SKM-1 treated with dmso at 0.1 percent for 144 hours (cell line): ENCODE measurements around the gene ZSCAN22.
"Not testable (repeated sequence)": the region's sequence is repeated elsewhere in the genome, so short reads cannot be mapped to it uniquely, and the experiment has no call there.

Experiments used
- DNase-seq: peaks from one replicate; lab custom pipeline; 2025; ENCODE audit not compliant: unreplicated experiment; lab: John Stamatoyannopoulos, UW

Gene ZSCAN22

DNA sequence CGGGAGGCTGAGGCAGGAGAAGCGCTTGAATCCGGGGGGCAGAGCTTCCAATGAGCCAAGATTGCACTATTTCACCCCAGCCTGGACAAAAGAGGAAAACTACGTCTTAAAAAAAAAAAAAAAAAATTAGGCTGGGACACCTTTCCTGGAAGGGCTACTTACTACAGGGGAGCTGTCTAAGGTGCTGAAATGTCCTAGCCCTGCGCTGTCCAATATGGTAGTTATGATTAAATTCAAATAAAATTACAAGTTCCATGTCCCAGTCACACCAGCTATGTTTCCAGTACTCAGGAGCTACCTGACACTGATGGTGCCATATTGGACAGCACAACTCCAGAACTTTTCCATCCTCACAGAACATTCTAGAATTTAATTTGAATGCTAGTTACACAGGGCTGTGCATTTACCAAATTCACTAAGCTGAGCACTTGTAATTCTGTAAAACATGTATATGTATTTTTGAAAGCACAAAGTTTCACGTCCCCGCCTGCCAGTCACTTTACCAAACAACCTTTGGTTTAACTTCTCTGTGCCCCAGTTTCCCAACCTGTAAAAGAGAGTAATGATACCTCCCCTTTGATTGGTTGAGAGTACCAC lies 9.2 kb upstream of the ZSCAN22 start:
- DNase-seq: no peak

DNA sequence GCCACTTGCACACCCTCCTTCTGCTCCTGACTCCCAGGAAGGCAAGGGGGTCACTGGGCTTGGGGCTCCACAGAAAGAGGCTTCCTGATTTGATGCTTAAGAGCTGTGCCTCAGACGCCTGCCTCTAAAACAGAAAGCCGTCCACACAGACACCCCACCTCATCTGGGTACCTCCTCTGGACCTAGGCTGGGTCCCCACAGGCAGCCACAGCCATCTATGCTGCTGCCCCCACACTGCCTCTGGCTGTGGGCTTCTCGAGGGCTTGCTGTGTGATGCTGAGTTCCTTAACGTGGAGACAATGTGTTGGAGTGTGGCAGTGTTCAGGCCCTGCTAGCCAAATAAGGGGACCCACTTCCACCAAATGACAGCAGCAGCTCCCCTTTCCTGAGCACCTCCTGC lies 8.5 kb upstream of the ZSCAN22 start:
- no peak for DNase-seq

DNA sequence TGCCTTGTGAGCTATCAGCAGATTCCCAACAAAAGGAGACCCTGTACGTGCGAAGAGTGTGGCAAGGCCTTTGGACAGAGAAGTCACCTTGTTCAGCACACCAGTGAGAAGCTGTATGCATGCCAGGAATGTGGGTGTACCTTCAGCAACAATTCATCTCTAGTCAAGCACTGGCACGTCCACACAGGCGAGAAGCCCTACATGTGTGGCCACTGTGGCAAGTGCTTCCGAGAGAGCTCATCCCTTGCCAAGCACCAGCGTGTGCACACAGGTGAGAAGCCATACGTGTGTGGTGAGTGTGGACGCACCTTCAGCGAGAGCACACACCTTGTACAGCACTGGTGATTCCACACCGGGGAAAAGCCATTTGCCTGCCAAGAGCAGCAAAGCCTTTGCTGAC lies 7.6 kb upstream of the ZSCAN22 start:
- DNase-seq: no peak

DNA sequence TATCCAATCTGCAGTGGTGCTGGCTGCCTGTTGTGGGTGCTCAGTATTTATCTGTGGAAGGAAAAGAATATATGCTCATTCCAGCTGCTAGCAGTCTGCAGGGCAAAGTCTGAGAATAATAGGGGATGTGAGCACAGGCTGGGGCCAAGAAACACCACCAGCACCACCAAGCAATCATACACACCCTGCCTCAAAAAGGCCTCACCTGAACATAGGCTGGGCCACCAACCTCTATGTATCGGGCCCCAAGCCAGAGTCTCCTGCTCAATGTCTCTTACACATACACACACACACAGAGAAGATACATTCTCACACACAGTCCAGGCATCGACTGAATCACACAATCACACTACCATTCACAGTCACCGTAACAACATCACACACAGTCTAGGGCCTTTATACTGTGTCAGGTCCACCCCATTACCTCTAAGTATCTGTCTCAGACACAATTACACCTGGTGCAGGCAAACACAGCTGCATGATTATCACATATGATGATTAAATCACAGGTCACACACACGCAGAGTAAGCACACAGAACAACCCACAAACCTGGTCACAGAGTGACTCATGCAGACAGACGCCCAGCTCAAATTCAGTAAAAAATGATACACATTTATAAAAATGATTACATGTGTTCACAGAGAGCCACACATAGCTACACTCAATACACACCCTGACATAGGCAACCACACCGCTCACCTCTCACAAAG lies 1.3 kb upstream of the ZSCAN22 start:
- no peak for DNase-seq

DNA sequence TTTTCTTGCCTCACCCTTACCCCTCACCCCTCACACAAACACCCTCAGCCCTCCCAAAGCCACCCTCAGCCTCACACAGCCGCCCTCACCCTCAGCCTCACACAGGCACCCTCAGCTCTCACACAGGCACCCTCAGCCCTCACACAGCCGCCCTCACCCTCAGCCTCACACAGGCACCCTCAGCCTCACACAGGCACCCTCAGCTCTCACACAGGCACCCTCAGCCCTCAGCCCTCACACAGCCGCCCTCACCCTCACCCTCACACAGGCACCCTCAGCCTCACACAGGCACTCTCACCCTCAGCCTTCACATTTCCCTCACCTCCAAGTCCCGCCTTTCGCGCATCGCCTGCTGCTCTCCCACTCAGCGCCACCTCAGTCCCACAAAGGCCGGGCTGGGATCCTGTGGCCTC lies 287 bp upstream of the ZSCAN22 start:
- no peak for DNase-seq

DNA sequence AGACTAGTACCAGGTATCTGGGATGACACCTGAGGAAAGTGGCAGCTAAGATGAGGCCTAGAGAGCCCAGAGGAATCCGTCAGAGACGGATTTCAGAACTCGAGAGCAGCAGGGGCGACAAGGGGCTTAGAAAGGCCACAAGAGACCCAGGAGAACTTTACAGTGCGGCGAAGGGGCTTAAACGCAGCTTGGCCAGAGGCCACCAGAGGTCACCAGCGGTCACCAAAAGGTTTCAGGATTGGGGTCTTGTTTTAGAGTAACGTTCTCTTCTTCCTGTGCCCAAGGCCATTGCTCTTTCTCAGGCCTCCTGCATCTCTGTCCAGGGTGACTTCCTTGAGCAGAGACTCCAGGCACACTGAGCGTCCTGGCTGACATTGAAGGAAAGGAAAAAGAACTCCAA lies 2.2 kb downstream of the ZSCAN22 start:
- no peak for DNase-seq

DNA sequence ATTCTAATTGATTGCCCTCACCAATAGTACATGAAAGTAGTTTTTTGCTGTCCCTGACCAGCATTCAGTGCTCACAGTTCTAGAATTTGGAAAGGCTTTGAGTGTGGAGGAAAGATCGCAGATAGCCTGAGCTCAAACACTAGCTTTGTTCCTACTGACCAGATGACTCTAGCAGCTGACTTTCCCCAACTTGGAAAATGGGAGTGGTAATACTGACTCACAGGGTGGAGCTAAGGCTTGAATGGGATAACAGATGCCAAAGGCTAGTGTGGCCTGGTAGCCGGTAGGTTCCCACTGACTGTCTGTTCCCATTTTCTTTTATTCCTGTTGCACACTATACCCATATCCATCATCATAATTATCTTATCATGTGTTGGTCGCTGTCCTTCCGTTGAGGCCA lies 3.7 kb downstream of the ZSCAN22 start:
- no peak for DNase-seq

DNA sequence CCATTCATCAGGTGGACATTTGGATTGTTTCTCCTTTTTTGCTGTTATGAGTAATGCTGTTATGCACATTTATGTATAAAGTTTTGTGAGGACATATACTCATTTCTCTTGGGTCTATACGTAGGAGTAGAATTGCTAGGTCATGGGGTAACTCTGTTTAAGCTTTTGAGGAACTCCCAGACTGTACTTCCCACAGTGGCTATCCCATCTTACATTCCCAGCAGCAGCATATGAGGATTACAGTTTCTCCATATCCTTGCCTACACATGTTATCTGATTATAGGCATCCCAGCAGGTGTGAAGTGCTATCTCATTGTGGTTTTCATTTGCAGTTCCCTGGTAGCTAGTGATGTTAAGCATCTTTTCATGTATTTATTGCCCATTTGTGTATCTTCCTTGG lies 5.9 kb downstream of the ZSCAN22 start:
- no peak for DNase-seq

DNA sequence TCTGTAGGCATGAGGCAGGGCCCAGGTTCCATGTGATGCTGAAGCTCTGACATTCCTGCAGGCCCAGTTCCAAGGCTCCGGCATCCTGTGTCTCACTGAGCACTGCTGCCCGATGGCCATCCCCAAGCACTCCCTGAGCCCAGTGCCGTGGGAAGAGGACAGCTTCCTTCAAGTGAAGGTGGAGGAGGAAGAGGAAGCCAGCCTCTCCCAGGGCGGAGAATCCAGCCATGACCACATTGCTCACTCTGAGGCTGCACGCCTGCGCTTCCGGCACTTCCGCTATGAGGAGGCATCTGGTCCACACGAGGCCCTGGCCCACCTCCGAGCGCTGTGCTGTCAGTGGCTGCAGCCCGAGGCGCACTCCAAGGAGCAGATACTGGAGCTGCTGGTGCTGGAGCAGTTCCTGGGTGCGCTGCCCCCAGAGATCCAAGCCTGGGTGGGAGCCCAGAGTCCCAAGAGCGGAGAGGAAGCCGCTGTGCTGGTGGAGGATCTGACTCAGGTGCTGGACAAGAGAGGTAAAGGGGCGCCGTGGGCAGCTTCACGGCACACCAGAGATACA lies 8.0 kb downstream of the ZSCAN22 start:
- no peak for DNase-seq

DNA sequence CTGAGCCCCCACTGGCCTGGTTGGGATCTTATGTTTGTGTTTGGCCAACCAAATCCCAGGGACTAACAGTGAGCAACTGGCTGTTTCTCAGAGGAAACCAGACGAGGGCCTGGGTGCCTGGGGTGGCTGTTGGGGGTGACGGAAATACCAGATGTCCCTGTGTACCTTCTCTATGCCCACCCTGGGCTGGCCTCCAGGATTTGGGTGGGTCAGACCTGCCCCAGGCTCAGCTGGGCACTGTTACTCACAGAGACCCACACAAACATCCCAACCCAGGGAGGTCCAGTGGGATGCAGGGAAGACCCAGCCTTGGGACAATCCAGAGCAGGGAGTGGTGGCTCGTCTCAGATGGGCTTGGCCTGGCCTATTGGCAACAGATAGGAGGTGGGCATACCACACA lies 8.8 kb downstream of the ZSCAN22 start:
- no peak for DNase-seq

DNA sequence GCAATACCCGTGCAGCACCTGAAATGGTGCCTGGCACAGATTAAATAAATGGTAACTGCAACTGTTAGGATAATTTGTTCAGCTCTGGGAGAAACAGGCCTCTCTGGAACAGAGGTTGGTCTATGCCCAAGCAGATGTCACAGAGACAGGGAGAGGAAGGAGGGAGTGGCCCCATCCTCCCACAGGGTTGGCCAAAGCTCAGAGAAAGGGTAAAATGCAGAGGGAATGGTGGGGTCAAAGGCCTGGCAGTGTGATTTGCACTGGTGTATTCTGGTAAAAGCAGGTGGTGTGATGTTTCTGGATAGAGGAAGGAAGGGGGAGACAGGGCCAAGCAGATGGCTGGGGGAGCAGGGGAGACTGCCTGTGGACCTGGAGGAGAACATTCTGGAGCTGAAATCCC lies 9.4 kb downstream of the ZSCAN22 start:
- no peak for DNase-seq

DNA sequence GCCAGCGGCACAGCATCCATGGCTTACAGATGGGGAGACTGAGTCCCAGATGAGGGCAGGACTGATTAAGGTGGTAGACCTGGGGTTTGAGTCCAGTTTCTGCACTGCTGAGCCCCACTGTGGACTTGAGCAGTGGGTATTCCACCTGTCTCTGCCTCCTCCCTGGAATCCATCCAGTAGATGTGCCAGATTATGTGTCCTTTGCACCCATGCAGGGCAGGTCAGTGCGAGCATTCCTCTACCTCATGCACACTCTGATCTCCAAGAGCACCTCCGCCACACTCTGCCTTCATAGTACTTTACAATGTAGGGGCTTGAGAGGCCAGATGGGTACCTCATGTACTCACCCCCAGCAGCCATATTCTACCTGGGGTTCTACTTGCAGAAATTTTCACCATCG lies 10.0 kb downstream of the ZSCAN22 start:
- no peak for DNase-seq

DNA sequence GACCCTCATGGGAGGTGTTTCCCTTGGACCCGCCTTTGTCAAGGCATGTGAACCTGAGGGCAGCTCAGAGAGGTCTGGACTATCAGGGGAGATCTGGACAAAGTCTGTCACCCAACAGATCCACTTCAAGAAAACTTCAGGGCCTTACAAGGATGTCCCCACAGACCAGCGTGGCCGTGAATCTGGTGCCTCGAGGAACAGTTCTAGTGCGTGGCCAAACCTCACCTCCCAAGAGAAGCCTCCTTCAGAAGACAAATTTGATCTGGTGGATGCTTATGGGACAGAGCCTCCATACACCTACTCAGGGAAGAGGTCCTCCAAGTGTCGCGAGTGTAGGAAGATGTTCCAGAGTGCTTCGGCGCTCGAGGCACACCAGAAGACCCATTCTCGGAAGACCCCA lies 11.5 kb downstream of the ZSCAN22 start:
- no peak for DNase-seq

DNA sequence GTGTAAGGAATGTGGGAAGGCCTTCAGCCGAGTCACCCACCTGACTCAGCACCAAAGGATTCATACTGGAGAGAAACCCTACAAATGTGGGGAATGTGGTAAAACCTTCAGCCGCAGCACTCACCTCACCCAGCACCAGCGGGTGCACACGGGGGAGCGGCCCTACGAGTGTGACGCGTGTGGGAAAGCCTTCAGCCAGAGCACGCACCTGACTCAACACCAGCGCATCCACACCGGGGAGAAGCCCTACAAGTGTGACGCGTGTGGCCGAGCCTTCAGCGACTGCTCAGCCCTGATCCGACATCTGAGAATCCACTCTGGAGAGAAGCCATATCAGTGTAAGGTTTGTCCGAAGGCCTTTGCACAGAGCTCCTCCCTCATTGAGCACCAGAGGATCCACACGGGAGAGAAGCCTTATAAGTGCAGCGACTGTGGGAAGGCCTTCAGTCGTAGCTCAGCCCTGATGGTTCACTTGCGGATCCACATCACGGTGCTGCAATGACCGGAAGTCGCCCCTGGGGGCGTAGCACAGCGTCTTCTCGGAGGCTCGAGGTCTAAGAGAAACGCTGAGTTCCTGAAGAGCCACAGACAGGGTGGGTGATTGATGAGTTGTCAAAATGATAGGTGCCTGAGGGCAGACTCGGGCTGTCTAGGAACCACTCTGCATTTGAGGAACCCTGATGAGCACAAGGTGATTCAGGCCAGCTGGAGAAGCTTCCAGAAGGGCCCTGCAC lies 12.2 kb downstream of the ZSCAN22 start:
- no peak for DNase-seq

DNA sequence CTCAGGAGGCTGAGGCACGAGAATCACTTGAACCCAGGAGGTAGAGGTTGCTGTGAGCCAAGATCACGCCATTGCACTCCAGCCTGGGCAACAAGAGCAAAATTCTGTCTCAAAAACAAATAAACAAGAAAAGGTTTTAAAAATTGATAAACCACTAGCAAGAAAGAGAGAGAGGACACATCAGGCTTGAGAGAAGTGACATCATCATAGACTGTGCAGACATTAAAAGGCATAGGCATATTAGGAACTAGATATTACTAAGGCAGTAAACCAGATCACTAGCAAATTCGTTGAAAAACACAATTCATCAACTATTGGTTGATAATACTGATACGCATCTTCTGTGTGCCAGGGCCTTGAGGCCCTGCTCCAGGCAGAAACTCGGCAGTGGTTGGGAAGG lies 18.8 kb downstream of the ZSCAN22 start:
- DNase-seq: no peak

DNA sequence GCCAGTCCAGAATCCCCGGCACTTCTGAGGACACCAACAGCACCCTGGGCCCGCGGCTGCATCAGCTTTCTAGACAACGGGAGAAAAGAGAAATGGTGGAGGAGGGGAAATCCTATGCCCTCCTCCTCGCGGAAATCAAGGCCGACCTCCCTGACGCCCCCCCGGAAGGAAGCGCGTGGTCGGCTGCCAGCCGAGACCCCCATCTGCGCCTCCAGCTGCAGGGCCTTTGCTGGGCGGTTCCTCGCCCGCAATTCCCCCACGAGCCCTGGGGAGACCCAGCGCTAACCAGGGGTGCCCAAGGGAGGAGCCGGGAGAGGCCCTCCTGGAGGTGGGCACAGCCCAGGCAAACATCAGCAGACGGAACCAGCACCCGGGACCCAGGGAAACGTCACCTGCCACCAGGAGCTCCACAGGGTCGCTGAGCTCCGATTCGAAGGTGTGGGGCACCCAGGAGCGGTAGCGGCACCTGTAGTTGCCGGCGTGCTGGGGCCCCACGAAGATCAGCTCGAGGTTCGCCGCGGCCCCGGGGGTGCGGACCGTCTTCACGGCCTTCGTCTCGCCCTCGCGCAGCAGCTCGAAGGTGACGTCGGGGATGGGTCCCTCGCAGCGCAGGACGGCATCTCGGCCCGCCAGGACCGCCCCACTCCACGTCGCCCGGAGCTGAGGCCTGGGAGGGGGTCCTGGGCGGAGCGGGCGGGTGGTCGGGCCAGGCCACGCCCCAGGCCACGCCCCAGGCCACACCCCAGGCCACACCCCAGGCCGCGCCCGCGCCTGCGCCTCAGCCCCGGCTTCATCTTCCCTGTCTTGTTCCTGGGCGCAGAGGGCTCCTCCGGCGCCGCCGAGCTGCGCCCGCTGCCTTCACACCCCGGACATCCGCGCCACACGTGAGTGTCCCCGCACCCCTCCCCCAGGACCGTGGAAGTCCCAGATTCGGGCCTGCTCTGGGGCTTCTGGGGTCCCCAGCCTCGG lies 20.5 kb downstream of the ZSCAN22 start:
- peak; percentile 27 for DNase-seq

DNA sequence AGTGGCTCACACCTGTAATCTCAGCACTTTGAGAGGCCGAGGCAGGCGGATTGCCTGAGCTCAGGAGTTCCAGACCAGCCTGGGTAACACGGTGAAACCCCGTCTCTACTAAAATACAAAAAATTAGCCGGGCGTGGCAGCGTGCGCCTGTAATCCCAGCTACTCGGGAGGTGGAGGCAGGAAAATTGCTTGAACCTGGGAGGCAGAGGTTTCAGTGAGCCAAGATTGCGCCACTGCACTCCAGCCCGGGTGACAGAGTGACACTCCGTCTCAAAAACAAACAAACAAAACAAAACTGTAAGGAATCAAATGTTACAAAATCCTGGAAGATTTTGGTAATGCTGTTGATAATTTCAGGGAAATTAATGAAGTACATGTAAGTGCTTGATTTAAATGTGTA lies 21.3 kb downstream of the ZSCAN22 start:
- DNase-seq: not testable (repeated sequence)

DNA sequence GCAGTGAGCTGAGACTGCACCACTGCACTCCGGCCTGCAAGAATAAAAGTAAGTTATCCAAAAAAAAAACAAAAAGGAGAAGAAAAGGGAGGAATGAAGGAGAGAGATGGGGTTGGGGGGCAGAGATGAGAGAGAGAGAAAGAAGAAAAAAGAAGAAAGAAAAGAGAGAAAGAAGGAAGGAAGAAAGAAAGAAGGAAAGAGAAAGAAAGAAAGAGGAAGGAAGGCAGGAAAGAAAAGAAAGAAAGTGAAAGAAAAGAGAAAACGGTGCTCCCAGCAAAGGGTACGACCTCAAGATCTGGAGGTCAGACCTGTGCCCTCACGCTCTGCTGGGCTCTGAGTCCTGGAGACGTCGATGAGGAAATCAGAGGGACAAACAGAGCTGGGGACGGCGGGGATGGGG lies 22.8 kb downstream of the ZSCAN22 start:
- no peak for DNase-seq

DNA sequence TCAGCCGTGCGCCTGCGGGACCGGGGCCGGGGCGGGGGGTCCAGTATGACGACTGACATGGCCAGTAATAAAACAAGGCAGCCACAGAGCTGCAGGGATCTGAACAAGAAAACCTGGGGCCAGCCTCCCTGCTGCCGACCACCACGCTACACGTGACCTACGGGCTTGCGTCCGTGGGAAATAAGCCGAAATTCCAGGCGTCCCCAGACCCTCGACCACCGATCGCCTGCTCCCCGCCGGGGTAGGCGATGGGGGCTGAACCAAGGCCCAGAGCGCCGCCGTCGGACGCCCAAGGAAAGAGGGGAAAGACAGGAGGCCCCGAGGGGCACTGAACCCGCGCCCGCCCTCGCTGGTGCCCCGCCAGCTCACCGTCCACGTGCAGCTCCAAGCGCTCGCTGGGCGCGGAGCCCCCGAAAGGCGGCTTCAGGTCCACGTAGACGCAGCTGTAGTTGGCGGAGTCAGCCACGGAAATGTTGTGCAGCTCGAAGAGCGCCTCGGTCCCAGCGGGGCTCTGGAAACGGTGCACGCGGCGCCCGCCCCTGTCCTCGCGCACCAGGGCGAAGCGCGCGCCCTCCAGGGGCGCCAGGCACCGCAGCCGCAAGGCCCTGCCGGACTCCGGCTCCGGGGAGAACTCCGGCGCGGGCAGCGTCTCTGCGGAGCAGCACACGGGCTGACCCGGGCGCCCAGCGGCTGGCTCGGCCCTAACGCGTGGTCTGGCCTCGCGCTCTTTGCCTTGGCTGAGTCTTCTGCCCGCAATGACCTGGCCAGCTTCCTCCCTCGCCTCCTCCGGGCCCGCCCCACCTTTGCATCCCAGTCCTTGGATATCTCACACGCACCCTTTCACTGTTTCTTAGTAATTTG lies 23.4 kb downstream of the ZSCAN22 start:
- no peak for DNase-seq
